HEK293 (cell line): ENCODE measurements around the gene PPCDC.
A peak's percentile ranks its signal among the peaks of the same experiment; 100 is the strongest.

Experiments used
- CTCF ChIA-PET: fragments of 350-600 bp; formaldehyde crosslinking; extraction: SDS; loops from one replicate; lab custom pipeline; 2021; ENCODE audit warnings: antibody characterized with exemption; lab: Yijun Ruan, JAX
- POLR2A ChIA-PET: fragments of 300-600 bp; formaldehyde crosslinking; extraction: SDS; loops from one replicate; lab custom pipeline; 2020; ENCODE audit warnings: antibody characterized with exemption, inconsistent platforms; lab: Yijun Ruan, JAX
- H3K27ac ChIP-seq: fragments of 200-500 bp; sonication (Bioruptor generic); 2 replicates; pipeline ENCODE4 v1.5.1; 2014; ENCODE audit warnings: low read depth, low read length, control low read depth, inconsistent platforms; ENCODE audit errors: extremely low read depth
- H3K36me3 ChIP-seq, 2 experiments: fragments of 200-500 bp in 1 of 2; sonication (Bioruptor generic) in 1 of 2; 1 replicate in 1 of 2; 2 replicates in 1 of 2; pipeline ENCODE4 v1.5.1; 2014 to 2017; ENCODE audit warnings: inconsistent platforms in 2 of 2, low read length in 2 of 2; ENCODE audit not compliant: control insufficient read depth in 2 of 2, insufficient read depth in 1 of 2
- H3K4me1 ChIP-seq: fragments of 200-500 bp; sonication (Bioruptor generic); 2 replicates; pipeline ENCODE4 v1.5.1; 2014; ENCODE audit warnings: mild to moderate bottlenecking, low read length, inconsistent platforms; ENCODE audit not compliant: control insufficient read depth, insufficient read depth
- H3K4me3 ChIP-seq: 2 replicates; pipeline ENCODE4 v1.5.1; 2011; ENCODE audit warnings: low read depth, mild to moderate bottlenecking, control low read depth, low read length, moderate library complexity
- H3K9me3 ChIP-seq: fragments of 200-500 bp; sonication (Bioruptor generic); 2 replicates; pipeline ENCODE4 v1.5.1; 2014; ENCODE audit warnings: low read depth, low read length, inconsistent platforms; ENCODE audit not compliant: control insufficient read depth, insufficient read depth
- HOXD13 ChIP-seq: sonication (generic); formaldehyde crosslinking; IDR thresholded peaks from 2 replicates; pipeline ENCODE4 v1.8.0; 2022; ENCODE audit warnings: missing genetic modification reagents, borderline replicate concordance
- SCRT2 ChIP-seq: fragments of 450-650 bp; formaldehyde crosslinking; IDR thresholded peaks from 2 replicates; pipeline ENCODE4 v1.5.1; 2016; ENCODE audit warnings: missing biosample characterization, missing genetic modification characterization
- YY1 ChIP-seq: fragments of 450-650 bp; formaldehyde crosslinking; IDR thresholded peaks from 2 replicates; pipeline ENCODE4 v1.5.1; 2018; ENCODE audit warnings: missing biosample characterization, missing genetic modification characterization
- ZBTB17 ChIP-seq: fragments of 450-650 bp; formaldehyde crosslinking; IDR thresholded peaks from 2 replicates; pipeline ENCODE4 v1.5.1; 2016; ENCODE audit warnings: missing biosample characterization, missing genetic modification characterization
- ZBTB20 ChIP-seq: fragments of 450-650 bp; formaldehyde crosslinking; IDR thresholded peaks from 2 replicates; pipeline ENCODE4 v1.5.1; 2016; ENCODE audit warnings: missing biosample characterization, missing genetic modification characterization
- ZBTB8A ChIP-seq: fragments of 450-650 bp; formaldehyde crosslinking; IDR thresholded peaks from 2 replicates; pipeline ENCODE4 v1.5.1; 2016; ENCODE audit warnings: missing biosample characterization, missing genetic modification characterization
- ZEB2 ChIP-seq: fragments of 450-650 bp; formaldehyde crosslinking; IDR thresholded peaks from 2 replicates; pipeline ENCODE4 v1.5.1; 2016; ENCODE audit warnings: missing biosample characterization, missing genetic modification characterization
- ZNF174 ChIP-seq: fragments of 450-650 bp; formaldehyde crosslinking; IDR thresholded peaks from 2 replicates; pipeline ENCODE4 v1.5.0; 2017; ENCODE audit warnings: missing biosample characterization, mild to moderate bottlenecking, missing genetic modification characterization
- ZNF501 ChIP-seq: fragments of 450-650 bp; formaldehyde crosslinking; IDR thresholded peaks from 2 replicates; pipeline ENCODE4 v1.5.1; 2016; ENCODE audit warnings: missing biosample characterization, missing genetic modification characterization
- ZNF585B ChIP-seq: fragments of 450-650 bp; formaldehyde crosslinking; IDR thresholded peaks from 2 replicates; pipeline ENCODE4 v1.5.1; 2016; ENCODE audit warnings: missing biosample characterization, missing genetic modification characterization
- ZSCAN30 ChIP-seq: fragments of 450-650 bp; IDR thresholded peaks from 2 replicates; pipeline ENCODE4 v1.5.1; 2018; ENCODE audit warnings: missing biosample characterization, mild to moderate bottlenecking, missing genetic modification characterization, moderate library complexity
- TF ChIP-seq, protein P1 (sequence below): fragments of 450-650 bp; formaldehyde crosslinking; IDR thresholded peaks from 2 replicates; pipeline ENCODE4 v1.5.1; 2017; ENCODE audit warnings: missing biosample characterization, missing genetic modification characterization
- TF ChIP-seq, protein P2 (sequence below): fragments of 450-650 bp; formaldehyde crosslinking; IDR thresholded peaks from 2 replicates; pipeline ENCODE4 v1.5.1; 2016; ENCODE audit warnings: missing biosample characterization, missing genetic modification characterization
- TF ChIP-seq, protein P3 (sequence below): fragments of 450-650 bp; formaldehyde crosslinking; IDR thresholded peaks from 2 replicates; pipeline ENCODE4 v1.5.1; 2016; ENCODE audit warnings: missing biosample characterization, missing genetic modification characterization
- TF ChIP-seq, protein P4 (sequence below): fragments of 450-650 bp; formaldehyde crosslinking; IDR thresholded peaks from 2 replicates; pipeline ENCODE4 v1.5.1; 2016; ENCODE audit warnings: missing biosample characterization, missing genetic modification characterization
- TF ChIP-seq, protein P5 (sequence below): fragments of 450-650 bp; formaldehyde crosslinking; IDR thresholded peaks from 2 replicates; pipeline ENCODE4 v1.5.1; 2017; ENCODE audit warnings: missing biosample characterization, mild to moderate bottlenecking, missing genetic modification characterization, moderate library complexity
- TF ChIP-seq, protein P6 (sequence below): fragments of 450-650 bp; formaldehyde crosslinking; IDR thresholded peaks from 2 replicates; pipeline ENCODE4 v1.5.1; 2016; ENCODE audit warnings: missing biosample characterization, missing genetic modification characterization, borderline replicate concordance
- TF ChIP-seq, protein P7 (sequence below): fragments of 450-650 bp; formaldehyde crosslinking; IDR thresholded peaks from 2 replicates; pipeline ENCODE4 v1.5.1; 2017; ENCODE audit warnings: missing biosample characterization, missing genetic modification characterization

The PPCDC gene

DNA sequence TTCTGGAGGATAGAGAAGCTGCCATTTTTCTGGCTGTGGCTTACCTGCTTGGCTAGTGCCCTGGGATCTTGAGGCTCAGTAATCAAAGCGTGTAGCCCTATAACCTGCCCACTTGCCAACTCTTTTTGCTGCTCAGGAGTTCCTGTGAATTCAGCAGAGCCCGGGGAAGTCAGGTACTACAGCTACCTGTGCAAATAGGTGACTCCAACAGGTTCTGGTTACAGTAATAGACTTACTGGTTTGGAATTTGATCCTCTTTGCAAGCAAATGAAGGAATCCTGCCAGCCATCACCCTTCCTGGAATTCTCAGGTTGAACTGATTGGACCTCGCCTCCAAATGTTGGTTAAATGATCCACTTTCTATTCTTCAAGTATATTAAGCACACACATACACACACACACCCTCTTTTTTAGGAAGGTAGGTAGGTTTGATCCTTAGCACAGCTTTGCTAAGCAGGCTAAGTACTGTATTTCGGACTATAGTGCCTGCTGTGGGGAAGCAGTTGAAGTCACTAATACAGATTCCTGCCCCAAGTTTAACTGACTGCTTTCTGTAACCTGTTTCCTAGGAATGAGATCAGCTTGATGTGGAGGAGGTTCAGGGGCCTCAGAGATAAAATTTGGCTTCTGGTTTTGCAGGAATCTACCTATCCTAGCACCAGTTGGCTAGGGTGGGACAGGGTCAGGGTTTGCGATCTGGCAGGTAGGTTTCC lies 2.3 kb downstream of the PPCDC start (continued):
- TF ChIP-seq, protein P1, sequence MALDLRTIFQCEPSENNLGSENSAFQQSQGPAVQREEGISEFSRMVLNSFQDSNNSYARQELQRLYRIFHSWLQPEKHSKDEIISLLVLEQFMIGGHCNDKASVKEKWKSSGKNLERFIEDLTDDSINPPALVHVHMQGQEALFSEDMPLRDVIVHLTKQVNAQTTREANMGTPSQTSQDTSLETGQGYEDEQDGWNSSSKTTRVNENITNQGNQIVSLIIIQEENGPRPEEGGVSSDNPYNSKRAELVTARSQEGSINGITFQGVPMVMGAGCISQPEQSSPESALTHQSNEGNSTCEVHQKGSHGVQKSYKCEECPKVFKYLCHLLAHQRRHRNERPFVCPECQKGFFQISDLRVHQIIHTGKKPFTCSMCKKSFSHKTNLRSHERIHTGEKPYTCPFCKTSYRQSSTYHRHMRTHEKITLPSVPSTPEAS (tag by site-specific recombination): no peak
- TF ChIP-seq, protein P2, sequence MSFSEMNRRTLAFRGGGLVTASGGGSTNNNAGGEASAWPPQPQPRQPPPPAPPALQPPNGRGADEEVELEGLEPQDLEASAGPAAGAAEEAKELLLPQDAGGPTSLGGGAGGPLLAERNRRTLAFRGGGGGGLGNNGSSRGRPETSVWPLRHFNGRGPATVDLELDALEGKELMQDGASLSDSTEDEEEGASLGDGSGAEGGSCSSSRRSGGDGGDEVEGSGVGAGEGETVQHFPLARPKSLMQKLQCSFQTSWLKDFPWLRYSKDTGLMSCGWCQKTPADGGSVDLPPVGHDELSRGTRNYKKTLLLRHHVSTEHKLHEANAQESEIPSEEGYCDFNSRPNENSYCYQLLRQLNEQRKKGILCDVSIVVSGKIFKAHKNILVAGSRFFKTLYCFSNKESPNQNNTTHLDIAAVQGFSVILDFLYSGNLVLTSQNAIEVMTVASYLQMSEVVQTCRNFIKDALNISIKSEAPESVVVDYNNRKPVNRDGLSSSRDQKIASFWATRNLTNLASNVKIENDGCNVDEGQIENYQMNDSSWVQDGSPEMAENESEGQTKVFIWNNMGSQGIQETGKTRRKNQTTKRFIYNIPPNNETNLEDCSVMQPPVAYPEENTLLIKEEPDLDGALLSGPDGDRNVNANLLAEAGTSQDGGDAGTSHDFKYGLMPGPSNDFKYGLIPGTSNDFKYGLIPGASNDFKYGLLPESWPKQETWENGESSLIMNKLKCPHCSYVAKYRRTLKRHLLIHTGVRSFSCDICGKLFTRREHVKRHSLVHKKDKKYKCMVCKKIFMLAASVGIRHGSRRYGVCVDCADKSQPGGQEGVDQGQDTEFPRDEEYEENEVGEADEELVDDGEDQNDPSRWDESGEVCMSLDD (tag by site-specific recombination): no peak
- no peak for TF ChIP-seq ZNF501
- TF ChIP-seq, protein P3, sequence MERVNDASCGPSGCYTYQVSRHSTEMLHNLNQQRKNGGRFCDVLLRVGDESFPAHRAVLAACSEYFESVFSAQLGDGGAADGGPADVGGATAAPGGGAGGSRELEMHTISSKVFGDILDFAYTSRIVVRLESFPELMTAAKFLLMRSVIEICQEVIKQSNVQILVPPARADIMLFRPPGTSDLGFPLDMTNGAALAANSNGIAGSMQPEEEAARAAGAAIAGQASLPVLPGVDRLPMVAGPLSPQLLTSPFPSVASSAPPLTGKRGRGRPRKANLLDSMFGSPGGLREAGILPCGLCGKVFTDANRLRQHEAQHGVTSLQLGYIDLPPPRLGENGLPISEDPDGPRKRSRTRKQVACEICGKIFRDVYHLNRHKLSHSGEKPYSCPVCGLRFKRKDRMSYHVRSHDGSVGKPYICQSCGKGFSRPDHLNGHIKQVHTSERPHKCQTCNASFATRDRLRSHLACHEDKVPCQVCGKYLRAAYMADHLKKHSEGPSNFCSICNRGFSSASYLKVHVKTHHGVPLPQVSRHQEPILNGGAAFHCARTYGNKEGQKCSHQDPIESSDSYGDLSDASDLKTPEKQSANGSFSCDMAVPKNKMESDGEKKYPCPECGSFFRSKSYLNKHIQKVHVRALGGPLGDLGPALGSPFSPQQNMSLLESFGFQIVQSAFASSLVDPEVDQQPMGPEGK (tag by site-specific recombination): no peak
- TF ChIP-seq ZBTB8A (tag by site-specific recombination): no peak
- no peak for TF ChIP-seq ZNF174 (tag by site-specific recombination)
- TF ChIP-seq SCRT2 (tag by site-specific recombination): 0 out of 2 replicates have a peak, but pooled peaks have one; percentile 34
- TF ChIP-seq, protein P4, sequence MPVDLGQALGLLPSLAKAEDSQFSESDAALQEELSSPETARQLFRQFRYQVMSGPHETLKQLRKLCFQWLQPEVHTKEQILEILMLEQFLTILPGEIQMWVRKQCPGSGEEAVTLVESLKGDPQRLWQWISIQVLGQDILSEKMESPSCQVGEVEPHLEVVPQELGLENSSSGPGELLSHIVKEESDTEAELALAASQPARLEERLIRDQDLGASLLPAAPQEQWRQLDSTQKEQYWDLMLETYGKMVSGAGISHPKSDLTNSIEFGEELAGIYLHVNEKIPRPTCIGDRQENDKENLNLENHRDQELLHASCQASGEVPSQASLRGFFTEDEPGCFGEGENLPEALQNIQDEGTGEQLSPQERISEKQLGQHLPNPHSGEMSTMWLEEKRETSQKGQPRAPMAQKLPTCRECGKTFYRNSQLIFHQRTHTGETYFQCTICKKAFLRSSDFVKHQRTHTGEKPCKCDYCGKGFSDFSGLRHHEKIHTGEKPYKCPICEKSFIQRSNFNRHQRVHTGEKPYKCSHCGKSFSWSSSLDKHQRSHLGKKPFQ (tag by site-specific recombination): no peak
- TF ChIP-seq ZBTB20 (tag by site-specific recombination): peak; percentile 96

DNA sequence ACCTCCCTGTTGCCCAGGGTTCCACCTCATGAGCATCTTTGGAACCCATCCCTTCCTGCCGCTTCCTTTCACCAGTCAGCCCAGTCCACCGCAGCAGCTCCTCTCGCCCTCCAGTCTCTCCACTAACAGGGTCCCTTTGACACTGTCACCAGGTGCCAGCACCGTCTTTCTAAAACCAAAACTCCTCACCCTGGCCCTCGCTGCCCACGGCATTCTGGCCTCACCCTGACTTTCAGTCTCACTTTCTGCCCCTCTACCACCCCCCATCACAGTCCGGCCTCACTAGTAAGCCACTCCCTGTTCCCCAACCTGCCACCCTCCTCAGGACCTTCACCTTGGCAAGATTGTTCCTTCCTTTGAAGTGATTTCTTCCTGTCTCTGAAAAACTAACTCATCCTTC lies 4.2 kb downstream of the PPCDC start:
- CTCF ChIA-PET: interaction anchor here (1.4 to 8.7 kb wide), 2 partner anchors 16 to 177 kb away, joined by 5 to 114 read pairs; no protein-coding TSS in a partner anchor
- TF ChIP-seq, protein P5, sequence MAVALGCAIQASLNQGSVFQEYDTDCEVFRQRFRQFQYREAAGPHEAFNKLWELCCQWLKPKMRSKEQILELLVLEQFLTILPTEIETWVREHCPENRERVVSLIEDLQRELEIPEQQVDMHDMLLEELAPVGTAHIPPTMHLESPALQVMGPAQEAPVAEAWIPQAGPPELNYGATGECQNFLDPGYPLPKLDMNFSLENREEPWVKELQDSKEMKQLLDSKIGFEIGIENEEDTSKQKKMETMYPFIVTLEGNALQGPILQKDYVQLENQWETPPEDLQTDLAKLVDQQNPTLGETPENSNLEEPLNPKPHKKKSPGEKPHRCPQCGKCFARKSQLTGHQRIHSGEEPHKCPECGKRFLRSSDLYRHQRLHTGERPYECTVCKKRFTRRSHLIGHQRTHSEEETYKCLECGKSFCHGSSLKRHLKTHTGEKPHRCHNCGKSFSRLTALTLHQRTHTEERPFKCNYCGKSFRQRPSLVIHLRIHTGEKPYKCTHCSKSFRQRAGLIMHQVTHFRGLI (tag by site-specific recombination): no peak
- TF ChIP-seq, protein P6, sequence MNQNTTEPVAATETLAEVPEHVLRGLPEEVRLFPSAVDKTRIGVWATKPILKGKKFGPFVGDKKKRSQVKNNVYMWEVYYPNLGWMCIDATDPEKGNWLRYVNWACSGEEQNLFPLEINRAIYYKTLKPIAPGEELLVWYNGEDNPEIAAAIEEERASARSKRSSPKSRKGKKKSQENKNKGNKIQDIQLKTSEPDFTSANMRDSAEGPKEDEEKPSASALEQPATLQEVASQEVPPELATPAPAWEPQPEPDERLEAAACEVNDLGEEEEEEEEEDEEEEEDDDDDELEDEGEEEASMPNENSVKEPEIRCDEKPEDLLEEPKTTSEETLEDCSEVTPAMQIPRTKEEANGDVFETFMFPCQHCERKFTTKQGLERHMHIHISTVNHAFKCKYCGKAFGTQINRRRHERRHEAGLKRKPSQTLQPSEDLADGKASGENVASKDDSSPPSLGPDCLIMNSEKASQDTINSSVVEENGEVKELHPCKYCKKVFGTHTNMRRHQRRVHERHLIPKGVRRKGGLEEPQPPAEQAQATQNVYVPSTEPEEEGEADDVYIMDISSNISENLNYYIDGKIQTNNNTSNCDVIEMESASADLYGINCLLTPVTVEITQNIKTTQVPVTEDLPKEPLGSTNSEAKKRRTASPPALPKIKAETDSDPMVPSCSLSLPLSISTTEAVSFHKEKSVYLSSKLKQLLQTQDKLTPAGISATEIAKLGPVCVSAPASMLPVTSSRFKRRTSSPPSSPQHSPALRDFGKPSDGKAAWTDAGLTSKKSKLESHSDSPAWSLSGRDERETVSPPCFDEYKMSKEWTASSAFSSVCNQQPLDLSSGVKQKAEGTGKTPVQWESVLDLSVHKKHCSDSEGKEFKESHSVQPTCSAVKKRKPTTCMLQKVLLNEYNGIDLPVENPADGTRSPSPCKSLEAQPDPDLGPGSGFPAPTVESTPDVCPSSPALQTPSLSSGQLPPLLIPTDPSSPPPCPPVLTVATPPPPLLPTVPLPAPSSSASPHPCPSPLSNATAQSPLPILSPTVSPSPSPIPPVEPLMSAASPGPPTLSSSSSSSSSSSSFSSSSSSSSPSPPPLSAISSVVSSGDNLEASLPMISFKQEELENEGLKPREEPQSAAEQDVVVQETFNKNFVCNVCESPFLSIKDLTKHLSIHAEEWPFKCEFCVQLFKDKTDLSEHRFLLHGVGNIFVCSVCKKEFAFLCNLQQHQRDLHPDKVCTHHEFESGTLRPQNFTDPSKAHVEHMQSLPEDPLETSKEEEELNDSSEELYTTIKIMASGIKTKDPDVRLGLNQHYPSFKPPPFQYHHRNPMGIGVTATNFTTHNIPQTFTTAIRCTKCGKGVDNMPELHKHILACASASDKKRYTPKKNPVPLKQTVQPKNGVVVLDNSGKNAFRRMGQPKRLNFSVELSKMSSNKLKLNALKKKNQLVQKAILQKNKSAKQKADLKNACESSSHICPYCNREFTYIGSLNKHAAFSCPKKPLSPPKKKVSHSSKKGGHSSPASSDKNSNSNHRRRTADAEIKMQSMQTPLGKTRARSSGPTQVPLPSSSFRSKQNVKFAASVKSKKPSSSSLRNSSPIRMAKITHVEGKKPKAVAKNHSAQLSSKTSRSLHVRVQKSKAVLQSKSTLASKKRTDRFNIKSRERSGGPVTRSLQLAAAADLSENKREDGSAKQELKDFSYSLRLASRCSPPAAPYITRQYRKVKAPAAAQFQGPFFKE (tag by site-specific recombination): no peak
- TF ChIP-seq ZNF585B (tag by site-specific recombination) (no peak), ZEB2 (tag by site-specific recombination) (no peak), ZSCAN30 (tag by site-specific recombination) (no peak), ZBTB17 (no peak), YY1 (tag by site-specific recombination) (no peak), HOXD13 (CRISPR knock-in tag) (no peak)
- TF ChIP-seq, protein P7, sequence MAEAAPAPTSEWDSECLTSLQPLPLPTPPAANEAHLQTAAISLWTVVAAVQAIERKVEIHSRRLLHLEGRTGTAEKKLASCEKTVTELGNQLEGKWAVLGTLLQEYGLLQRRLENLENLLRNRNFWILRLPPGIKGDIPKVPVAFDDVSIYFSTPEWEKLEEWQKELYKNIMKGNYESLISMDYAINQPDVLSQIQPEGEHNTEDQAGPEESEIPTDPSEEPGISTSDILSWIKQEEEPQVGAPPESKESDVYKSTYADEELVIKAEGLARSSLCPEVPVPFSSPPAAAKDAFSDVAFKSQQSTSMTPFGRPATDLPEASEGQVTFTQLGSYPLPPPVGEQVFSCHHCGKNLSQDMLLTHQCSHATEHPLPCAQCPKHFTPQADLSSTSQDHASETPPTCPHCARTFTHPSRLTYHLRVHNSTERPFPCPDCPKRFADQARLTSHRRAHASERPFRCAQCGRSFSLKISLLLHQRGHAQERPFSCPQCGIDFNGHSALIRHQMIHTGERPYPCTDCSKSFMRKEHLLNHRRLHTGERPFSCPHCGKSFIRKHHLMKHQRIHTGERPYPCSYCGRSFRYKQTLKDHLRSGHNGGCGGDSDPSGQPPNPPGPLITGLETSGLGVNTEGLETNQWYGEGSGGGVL (tag by site-specific recombination): no peak

More for the DNA sequence above, 4.2 kb downstream of the PPCDC start:
- H3K27ac ChIP-seq: no peak overlapping the region
- POLR2A ChIA-PET: interaction anchor here (0.8 to 1.4 kb wide), 2 partner anchors 174 to 341 kb away, joined by 3 to 4 read pairs; partner anchors contain the start of gene MAN2C1
- H3K36me3 ChIP-seq: peaks cover 0 to 36% of the 10 kb centered on the region in 2 experiments; a peak in 2 of 3 replicates
- no peak overlapping the region for H3K4me3 ChIP-seq
- H3K9me3 ChIP-seq: no peaks in the 10 kb centered on the region
- peaks cover 5% of the 10 kb centered on the region; the same call in 1 of the 2 replicates for H3K4me1 ChIP-seq
